ENCODE data around the gene DEF6. TPM values are rescaled to one million over a fixed set of nuclear protein-coding genes. Genes with fewer than 3 reads are reported as not detected.

Gene DEF6
- total and polyA plus RNA-seq, 2 of the 8 experiments (the other 6 are each of a cell fraction or from before 2014, with no cell fraction given), result 3.3 to 4.1 TPM

DNA sequence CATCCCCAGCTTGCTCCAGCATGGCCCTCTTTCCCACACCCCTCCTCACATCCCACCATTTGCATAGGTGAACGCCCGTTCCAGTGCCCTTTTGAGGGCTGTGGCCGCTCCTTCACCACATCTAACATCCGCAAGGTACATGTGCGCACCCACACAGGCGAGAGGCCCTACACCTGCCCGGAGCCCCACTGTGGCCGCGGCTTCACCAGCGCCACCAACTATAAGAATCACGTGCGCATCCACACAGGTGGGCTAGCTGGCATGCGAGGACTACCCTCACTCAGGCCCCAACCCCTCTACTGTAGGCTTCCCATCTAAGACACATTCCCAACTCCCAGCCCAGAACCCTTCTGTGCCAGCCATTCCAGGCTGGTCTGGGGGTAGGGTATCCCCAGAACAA, 6.1 kb upstream of the DEF6 start (continued):
- TF ChIP-seq, protein P1, sequence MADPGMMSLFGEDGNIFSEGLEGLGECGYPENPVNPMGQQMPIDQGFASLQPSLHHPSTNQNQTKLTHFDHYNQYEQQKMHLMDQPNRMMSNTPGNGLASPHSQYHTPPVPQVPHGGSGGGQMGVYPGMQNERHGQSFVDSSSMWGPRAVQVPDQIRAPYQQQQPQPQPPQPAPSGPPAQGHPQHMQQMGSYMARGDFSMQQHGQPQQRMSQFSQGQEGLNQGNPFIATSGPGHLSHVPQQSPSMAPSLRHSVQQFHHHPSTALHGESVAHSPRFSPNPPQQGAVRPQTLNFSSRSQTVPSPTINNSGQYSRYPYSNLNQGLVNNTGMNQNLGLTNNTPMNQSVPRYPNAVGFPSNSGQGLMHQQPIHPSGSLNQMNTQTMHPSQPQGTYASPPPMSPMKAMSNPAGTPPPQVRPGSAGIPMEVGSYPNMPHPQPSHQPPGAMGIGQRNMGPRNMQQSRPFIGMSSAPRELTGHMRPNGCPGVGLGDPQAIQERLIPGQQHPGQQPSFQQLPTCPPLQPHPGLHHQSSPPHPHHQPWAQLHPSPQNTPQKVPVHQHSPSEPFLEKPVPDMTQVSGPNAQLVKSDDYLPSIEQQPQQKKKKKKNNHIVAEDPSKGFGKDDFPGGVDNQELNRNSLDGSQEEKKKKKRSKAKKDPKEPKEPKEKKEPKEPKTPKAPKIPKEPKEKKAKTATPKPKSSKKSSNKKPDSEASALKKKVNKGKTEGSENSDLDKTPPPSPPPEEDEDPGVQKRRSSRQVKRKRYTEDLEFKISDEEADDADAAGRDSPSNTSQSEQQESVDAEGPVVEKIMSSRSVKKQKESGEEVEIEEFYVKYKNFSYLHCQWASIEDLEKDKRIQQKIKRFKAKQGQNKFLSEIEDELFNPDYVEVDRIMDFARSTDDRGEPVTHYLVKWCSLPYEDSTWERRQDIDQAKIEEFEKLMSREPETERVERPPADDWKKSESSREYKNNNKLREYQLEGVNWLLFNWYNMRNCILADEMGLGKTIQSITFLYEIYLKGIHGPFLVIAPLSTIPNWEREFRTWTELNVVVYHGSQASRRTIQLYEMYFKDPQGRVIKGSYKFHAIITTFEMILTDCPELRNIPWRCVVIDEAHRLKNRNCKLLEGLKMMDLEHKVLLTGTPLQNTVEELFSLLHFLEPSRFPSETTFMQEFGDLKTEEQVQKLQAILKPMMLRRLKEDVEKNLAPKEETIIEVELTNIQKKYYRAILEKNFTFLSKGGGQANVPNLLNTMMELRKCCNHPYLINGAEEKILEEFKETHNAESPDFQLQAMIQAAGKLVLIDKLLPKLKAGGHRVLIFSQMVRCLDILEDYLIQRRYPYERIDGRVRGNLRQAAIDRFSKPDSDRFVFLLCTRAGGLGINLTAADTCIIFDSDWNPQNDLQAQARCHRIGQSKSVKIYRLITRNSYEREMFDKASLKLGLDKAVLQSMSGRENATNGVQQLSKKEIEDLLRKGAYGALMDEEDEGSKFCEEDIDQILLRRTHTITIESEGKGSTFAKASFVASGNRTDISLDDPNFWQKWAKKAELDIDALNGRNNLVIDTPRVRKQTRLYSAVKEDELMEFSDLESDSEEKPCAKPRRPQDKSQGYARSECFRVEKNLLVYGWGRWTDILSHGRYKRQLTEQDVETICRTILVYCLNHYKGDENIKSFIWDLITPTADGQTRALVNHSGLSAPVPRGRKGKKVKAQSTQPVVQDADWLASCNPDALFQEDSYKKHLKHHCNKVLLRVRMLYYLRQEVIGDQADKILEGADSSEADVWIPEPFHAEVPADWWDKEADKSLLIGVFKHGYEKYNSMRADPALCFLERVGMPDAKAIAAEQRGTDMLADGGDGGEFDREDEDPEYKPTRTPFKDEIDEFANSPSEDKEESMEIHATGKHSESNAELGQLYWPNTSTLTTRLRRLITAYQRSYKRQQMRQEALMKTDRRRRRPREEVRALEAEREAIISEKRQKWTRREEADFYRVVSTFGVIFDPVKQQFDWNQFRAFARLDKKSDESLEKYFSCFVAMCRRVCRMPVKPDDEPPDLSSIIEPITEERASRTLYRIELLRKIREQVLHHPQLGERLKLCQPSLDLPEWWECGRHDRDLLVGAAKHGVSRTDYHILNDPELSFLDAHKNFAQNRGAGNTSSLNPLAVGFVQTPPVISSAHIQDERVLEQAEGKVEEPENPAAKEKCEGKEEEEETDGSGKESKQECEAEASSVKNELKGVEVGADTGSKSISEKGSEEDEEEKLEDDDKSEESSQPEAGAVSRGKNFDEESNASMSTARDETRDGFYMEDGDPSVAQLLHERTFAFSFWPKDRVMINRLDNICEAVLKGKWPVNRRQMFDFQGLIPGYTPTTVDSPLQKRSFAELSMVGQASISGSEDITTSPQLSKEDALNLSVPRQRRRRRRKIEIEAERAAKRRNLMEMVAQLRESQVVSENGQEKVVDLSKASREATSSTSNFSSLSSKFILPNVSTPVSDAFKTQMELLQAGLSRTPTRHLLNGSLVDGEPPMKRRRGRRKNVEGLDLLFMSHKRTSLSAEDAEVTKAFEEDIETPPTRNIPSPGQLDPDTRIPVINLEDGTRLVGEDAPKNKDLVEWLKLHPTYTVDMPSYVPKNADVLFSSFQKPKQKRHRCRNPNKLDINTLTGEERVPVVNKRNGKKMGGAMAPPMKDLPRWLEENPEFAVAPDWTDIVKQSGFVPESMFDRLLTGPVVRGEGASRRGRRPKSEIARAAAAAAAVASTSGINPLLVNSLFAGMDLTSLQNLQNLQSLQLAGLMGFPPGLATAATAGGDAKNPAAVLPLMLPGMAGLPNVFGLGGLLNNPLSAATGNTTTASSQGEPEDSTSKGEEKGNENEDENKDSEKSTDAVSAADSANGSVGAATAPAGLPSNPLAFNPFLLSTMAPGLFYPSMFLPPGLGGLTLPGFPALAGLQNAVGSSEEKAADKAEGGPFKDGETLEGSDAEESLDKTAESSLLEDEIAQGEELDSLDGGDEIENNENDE (IDR thresholded peaks at IDR 0.05; ENCODE audit: insufficient replicate concordance, low read length), result no peak
- TF ChIP-seq RFX5 (IDR thresholded peaks at IDR 0.05; ENCODE audit: borderline replicate concordance, low read depth, low read length) (no peak), CHD1 (IDR thresholded peaks at IDR 0.05; ENCODE audit: low read depth, low read length) (no peak), EZH2 (IDR thresholded peaks at IDR 0.05; ENCODE audit: low read depth, low read length, severe bottlenecking) (no peak), GTF2F1 (IDR thresholded peaks at IDR 0.05; ENCODE audit: borderline replicate concordance, low read depth, low read length) (no peak), BCL11A (IDR thresholded peaks at IDR 0.05; ENCODE audit: low read depth in 2 of 2, low read length in 2 of 2) (no peak), SIRT6 (IDR thresholded peaks at IDR 0.05; ENCODE audit: low read length) (no peak)
- TF ChIP-seq, protein P2, sequence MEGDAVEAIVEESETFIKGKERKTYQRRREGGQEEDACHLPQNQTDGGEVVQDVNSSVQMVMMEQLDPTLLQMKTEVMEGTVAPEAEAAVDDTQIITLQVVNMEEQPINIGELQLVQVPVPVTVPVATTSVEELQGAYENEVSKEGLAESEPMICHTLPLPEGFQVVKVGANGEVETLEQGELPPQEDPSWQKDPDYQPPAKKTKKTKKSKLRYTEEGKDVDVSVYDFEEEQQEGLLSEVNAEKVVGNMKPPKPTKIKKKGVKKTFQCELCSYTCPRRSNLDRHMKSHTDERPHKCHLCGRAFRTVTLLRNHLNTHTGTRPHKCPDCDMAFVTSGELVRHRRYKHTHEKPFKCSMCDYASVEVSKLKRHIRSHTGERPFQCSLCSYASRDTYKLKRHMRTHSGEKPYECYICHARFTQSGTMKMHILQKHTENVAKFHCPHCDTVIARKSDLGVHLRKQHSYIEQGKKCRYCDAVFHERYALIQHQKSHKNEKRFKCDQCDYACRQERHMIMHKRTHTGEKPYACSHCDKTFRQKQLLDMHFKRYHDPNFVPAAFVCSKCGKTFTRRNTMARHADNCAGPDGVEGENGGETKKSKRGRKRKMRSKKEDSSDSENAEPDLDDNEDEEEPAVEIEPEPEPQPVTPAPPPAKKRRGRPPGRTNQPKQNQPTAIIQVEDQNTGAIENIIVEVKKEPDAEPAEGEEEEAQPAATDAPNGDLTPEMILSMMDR (IDR thresholded peaks at IDR 0.05; ENCODE audit: control extremely low read depth in 1 of 3, insufficient read depth in 1 of 3, low read depth in 1 of 3, low read length in 3 of 3), result no peak
- TF ChIP-seq, protein P3, sequence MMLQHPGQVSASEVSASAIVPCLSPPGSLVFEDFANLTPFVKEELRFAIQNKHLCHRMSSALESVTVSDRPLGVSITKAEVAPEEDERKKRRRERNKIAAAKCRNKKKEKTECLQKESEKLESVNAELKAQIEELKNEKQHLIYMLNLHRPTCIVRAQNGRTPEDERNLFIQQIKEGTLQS (IDR thresholded peaks at IDR 0.05; ENCODE audit: insufficient read depth, low read depth, low read length), result no peak
